H1 (cell line): ENCODE results near the gene C17orf50. TPM values are rescaled to one million over a fixed set of nuclear protein-coding genes. Genes with fewer than 3 reads are reported as not detected.

Source experiments
- CTCF ChIA-PET: fragments of 300-600 bp; sonication (Branson Sonifier 250); formaldehyde crosslinking; loops from one replicate; lab custom pipeline; 2021; ENCODE audit not compliant: partially characterized antibody; lab: Charles Lee
- POLR2A ChIA-PET: fragments of 300-600 bp; sonication (Branson Sonifier 250); formaldehyde crosslinking; loops from one replicate; lab custom pipeline; 2021; ENCODE audit warnings: inconsistent platforms; ENCODE audit not compliant: partially characterized antibody; lab: Charles Lee
- DNase-seq, 2 experiments: peaks; one replicate each; pipeline versions ENCODE4 v3.0.0 to v3.0.0-alpha.2; 2010 to 2022; ENCODE audit warnings: low spot score in 2 of 2, low read depth in 1 of 2, mixed read lengths in 1 of 2
- FAIRE-seq: peaks from 2 replicates; lab custom pipeline; 2011; peaks lifted over from hg19 to GRCh38; lab: Jason Lieb, UNC
- H2AFZ ChIP-seq: 2 replicates; pipeline ENCODE4 v1.8.1; 2012; ENCODE audit warnings: low read length, inconsistent platforms
- H2AK5ac ChIP-seq: 2 replicates; pipeline ENCODE4 v1.6.1; 2013; ENCODE audit warnings: low read depth, low read length
- H2BK120ac ChIP-seq: replicated peaks from 2 replicates; pipeline ENCODE3; 2013; ENCODE audit warnings: low read depth, low read length, inconsistent platforms
- H2BK12ac ChIP-seq: 2 replicates; pipeline ENCODE4 v1.6.1; 2013; ENCODE audit warnings: low read depth, low read length
- H2BK15ac ChIP-seq: 2 replicates; pipeline ENCODE4 v1.6.1; 2013; ENCODE audit warnings: low read length
- H2BK20ac ChIP-seq: 2 replicates; pipeline ENCODE4 v1.6.1; 2013; ENCODE audit warnings: low read length
- H2BK5ac ChIP-seq: 2 replicates; pipeline ENCODE4 v1.6.1; 2013; ENCODE audit warnings: low read depth, low read length
- H3K14ac ChIP-seq: 2 replicates; pipeline ENCODE4 v1.6.1; 2013; ENCODE audit warnings: inconsistent platforms; ENCODE audit not compliant: insufficient read length
- H3K18ac ChIP-seq: 2 replicates; pipeline ENCODE4 v1.6.1; 2013; ENCODE audit warnings: low read length; ENCODE audit errors: extremely low read depth
- H3K23ac ChIP-seq: 2 replicates; pipeline ENCODE4 v1.6.1; 2013; ENCODE audit warnings: inconsistent platforms; ENCODE audit not compliant: insufficient read length
- H3K23me2 ChIP-seq: 2 replicates; pipeline ENCODE4 v1.6.1; 2013; ENCODE audit warnings: low read depth, low read length
- H3K27ac ChIP-seq: 2 replicates; pipeline ENCODE4 v1.6.1; 2011; ENCODE audit warnings: low read depth, low read length, inconsistent platforms
- H3K27me3 ChIP-seq, 4 experiments: replicated peaks in 1 of 4; 1 replicate in 1 of 4; 2 replicates in 3 of 4; pipeline versions ENCODE4 v1.6.1 to v1.8.1; 2011 to 2013; ENCODE audit warnings: low read length in 3 of 4, mild to moderate bottlenecking in 3 of 4, inconsistent platforms in 2 of 4, mixed read lengths in 2 of 4, moderate library complexity in 1 of 4; ENCODE audit not compliant: control insufficient read depth in 3 of 4, insufficient read depth in 3 of 4; ENCODE audit errors: extremely low read depth in 1 of 4
- H3K36me3 ChIP-seq, 4 experiments: 2 replicates each; pipeline versions ENCODE4 v1.6.1 to v1.8.1; 2011 to 2013; ENCODE audit warnings: mild to moderate bottlenecking in 4 of 4, low read length in 3 of 4, moderate library complexity in 2 of 4, control low read depth in 1 of 4, inconsistent platforms in 1 of 4; ENCODE audit not compliant: insufficient read depth in 4 of 4, control insufficient read depth in 2 of 4
- H3K4ac ChIP-seq: replicated peaks from 2 replicates; pipeline ENCODE3; 2013; ENCODE audit warnings: low read length, low read depth, mixed read lengths, inconsistent platforms; ENCODE audit not compliant: insufficient read length
- H3K4me1 ChIP-seq, 4 experiments: replicated peaks in 1 of 4; 1 replicate in 1 of 4; 2 replicates in 3 of 4; pipeline versions ENCODE4 v1.6.1 to v1.8.1; 2011 to 2013; ENCODE audit warnings: low read length in 3 of 4, inconsistent platforms in 2 of 4, mixed read lengths in 1 of 4; ENCODE audit not compliant: insufficient read depth in 4 of 4, control insufficient read depth in 3 of 4
- H3K4me2 ChIP-seq, 2 experiments: 2 replicates each; pipeline versions ENCODE4 v1.6.1 to v1.8.1; 2011 to 2013; ENCODE audit warnings: low read depth in 2 of 2, low read length in 2 of 2, control low read depth in 1 of 2, inconsistent platforms in 1 of 2, mild to moderate bottlenecking in 1 of 2; ENCODE audit not compliant: insufficient read depth in 1 of 2
- H3K4me3 ChIP-seq, 4 experiments: fragments of 200-600, 300-600 bp in 1 of 4; sonication (generic), shearing (Covaris generic), sonication (Bioruptor Twin) in 1 of 4; 2 replicates each; pipeline versions ENCODE4 v1.5.1 to v1.8.1; 2011 to 2016; ENCODE audit warnings: low read length in 4 of 4, low read depth in 3 of 4, control low read depth in 2 of 4, inconsistent platforms in 2 of 4, mild to moderate bottlenecking in 2 of 4, mixed read lengths in 1 of 4, moderate library complexity in 1 of 4; ENCODE audit not compliant: insufficient read depth in 2 of 4; ENCODE audit errors: extremely low read depth in 1 of 4
- H3K56ac ChIP-seq: replicated peaks from 2 replicates; pipeline ENCODE3; 2013; ENCODE audit warnings: low read depth, mild to moderate bottlenecking, mixed read lengths, low read length, inconsistent platforms; ENCODE audit not compliant: insufficient read length
- H3K79me1 ChIP-seq: 2 replicates; pipeline ENCODE4 v1.6.1; 2013; ENCODE audit warnings: low read depth, low read length, control low read depth
- H3K79me2 ChIP-seq, 2 experiments: 2 replicates each; pipeline versions ENCODE4 v1.6.1 to v1.8.1; 2012 to 2013; ENCODE audit warnings: low read length in 2 of 2, mild to moderate bottlenecking in 2 of 2, inconsistent platforms in 1 of 2; ENCODE audit not compliant: insufficient read depth in 2 of 2, control insufficient read depth in 1 of 2
- H3K9ac ChIP-seq, 4 experiments: replicated peaks in 1 of 4; 1 replicate in 1 of 4; 2 replicates in 3 of 4; pipeline versions ENCODE4 v1.6.1 to v1.8.1; 2011 to 2013; ENCODE audit warnings: low read depth in 3 of 4, low read length in 3 of 4, control low read depth in 2 of 4, mild to moderate bottlenecking in 2 of 4, moderate library complexity in 2 of 4, inconsistent platforms in 1 of 4; ENCODE audit errors: extremely low read depth in 1 of 4
- H3K9me3 ChIP-seq, 2 experiments: 2 replicates each; pipeline versions ENCODE4 v1.6.1 to v1.8.1; 2012 to 2013; ENCODE audit warnings: mild to moderate bottlenecking in 2 of 2, moderate library complexity in 2 of 2, control low read depth in 1 of 2, inconsistent platforms in 1 of 2, low read depth in 1 of 2, low read length in 1 of 2, mixed read lengths in 1 of 2; ENCODE audit not compliant: insufficient read depth in 2 of 2
- H4K20me1 ChIP-seq, 2 experiments: replicated peaks in 1 of 2; 2 replicates each; pipeline versions ENCODE3 to v1.8.1; 2011 to 2013; ENCODE audit warnings: inconsistent platforms in 2 of 2, low read length in 2 of 2, mild to moderate bottlenecking in 1 of 2; ENCODE audit not compliant: insufficient read depth in 2 of 2, control insufficient read depth in 1 of 2
- H4K5ac ChIP-seq: 2 replicates; pipeline ENCODE4 v1.6.1; 2013; ENCODE audit warnings: low read length, low read depth, mixed read lengths, inconsistent platforms; ENCODE audit not compliant: insufficient read length
- H4K8ac ChIP-seq: 2 replicates; pipeline ENCODE4 v1.8.0; 2013; ENCODE audit warnings: mild to moderate bottlenecking, moderate library complexity, low read length, inconsistent platforms; ENCODE audit not compliant: insufficient read depth; ENCODE audit errors: extremely low read depth
- H4K91ac ChIP-seq: replicated peaks from 2 replicates; pipeline ENCODE3; 2013; ENCODE audit warnings: low read length, mixed read lengths, inconsistent platforms; ENCODE audit not compliant: insufficient read length
- EZH2 ChIP-seq: fragments of 200-600 bp; sonication (generic); IDR thresholded peaks from 2 replicates; pipeline ENCODE4 v1.7.1; 2012; ENCODE audit warnings: low read depth, mild to moderate bottlenecking, moderate library complexity, low read length, inconsistent platforms; ENCODE audit not compliant: severe bottlenecking
- KDM1A ChIP-seq: fragments of 200-600, 300-600 bp; sonication (generic); IDR thresholded peaks from 2 replicates; pipeline ENCODE4 v1.7.1; 2016; ENCODE audit warnings: mild to moderate bottlenecking, low read length, borderline replicate concordance
- MAFK ChIP-seq: IDR thresholded peaks from 2 replicates; pipeline ENCODE4 v1.6.1; 2012; ENCODE audit warnings: low read depth, mild to moderate bottlenecking, improper control_type of control experiment, low read length
- PHF8 ChIP-seq: fragments of 200-600 bp; sonication (generic); conservative IDR thresholded peaks from 2 replicates; pipeline ENCODE4 v1.7.1; 2012; ENCODE audit warnings: low read depth, mild to moderate bottlenecking, inconsistent platforms, low read length, moderate library complexity
- POLR2AphosphoS5 ChIP-seq: IDR thresholded peaks from 2 replicates; pipeline ENCODE4 v1.6.1; 2011; ENCODE audit warnings: low read depth, low read length
- POU5F1 ChIP-seq: IDR thresholded peaks from 2 replicates; pipeline ENCODE4 v1.6.1; 2011; ENCODE audit warnings: low read depth, mild to moderate bottlenecking, low read length, moderate library complexity
- SIRT6 ChIP-seq: IDR thresholded peaks from one replicate; pipeline ENCODE4 v1.7.1; 2012; ENCODE audit warnings: low read length, inconsistent platforms
- SIX5 ChIP-seq: IDR thresholded peaks from 2 replicates; pipeline ENCODE4 v1.6.1; 2011; ENCODE audit warnings: mild to moderate bottlenecking, low read depth, low read length
- SRF ChIP-seq: IDR thresholded peaks from 2 replicates; pipeline ENCODE4 v1.6.1; 2011; ENCODE audit warnings: mild to moderate bottlenecking, low read depth, low read length, moderate library complexity
- WGBS, 2 experiments: shearing (Covaris generic) in 1 of 2; methylation state at CpG; one replicate each; pipeline versions ENCODE4 v1.1.6 to v1.1.7; 2013 to 2015; ENCODE audit warnings: low lambda C conversion rate in 2 of 2, mixed read lengths in 2 of 2, inconsistent platforms in 1 of 2, low coverage in 1 of 2, missing lambda C conversion rate in 1 of 2; ENCODE audit not compliant: insufficient replicate concordance in 2 of 2, insufficient coverage in 1 of 2, insufficient read length in 1 of 2; ENCODE audit errors: extremely low coverage in 1 of 2, missing lambda C conversion rate in 1 of 2; 5-methylcytosine and 5-hydroxymethylcytosine counted together
- polyA plus RNA-seq, 7 experiments: library from polyadenylated mRNA; depleted of rRNA in 3 of 7; stranded (reverse) in 5 of 7; unstranded in 2 of 7; fragments of >200 nt in 5 of 7; fragments of 200-250 nt in 2 of 7; gene quantifications; 1 replicate in 5 of 7; 2 replicates in 1 of 7; 4 replicates in 1 of 7; pipeline versions ENCODE4 v1.2.1 to v1.2.3, GENCODE V29; 2011 to 2013; ENCODE audit warnings: missing spikeins in 2 of 7, mixed read lengths in 2 of 7
- total RNA-seq: library from RNA; stranded (reverse); fragmentation: NEBNext Ultra II Directional; extraction: Animal tissue kit (Norgen Biotek cat#: 25700); gene quantifications from 2 replicates; pipeline ENCODE4 v1.2.1, GENCODE V29; 2021

C17orf50 gene
- total and polyA plus RNA-seq, 2 of the 8 experiments (the other 6 are each of a cell fraction or from before 2014, with no cell fraction given): 0.12 TPM; not detected in 1

- 75% methylated on average over 8 of the region's 8 CpGs; no CpG with 5 or more reads in 1 of the 2 experiments for WGBS, 2 experiments
- Histone ChIP-seq H3K14ac (no peak overlapping the region), H3K4me2 (no peak overlapping the region; a peak in 1 of 4 replicates), H3K27ac (no peak overlapping the region), H3K23me2 (no peaks in the 10 kb centered on the region), H2BK5ac (0 out of 2 replicates have a peak overlapping the region, but pooled peaks have one; percentile 60), H4K20me1 (no peaks in the 10 kb centered on the region), H3K56ac (no peak overlapping the region), H3K4me1 (peaks cover 0 to 12% (median 7%) of the 10 kb centered on the region in 4 experiments; a peak in 5 of 7 replicates), H3K36me3 (no peaks in the 10 kb centered on the region), H3K4me3 (no peak overlapping the region), H3K23ac (no peak overlapping the region), H2BK12ac (peak overlapping the region; percentile 60; the same call in 1 of the 2 replicates), H3K79me2 (no peaks in the 10 kb centered on the region), H2AFZ (0 out of 2 replicates have a peak overlapping the region, but pooled peaks have one; percentile 21), H2BK15ac (0 out of 2 replicates have a peak overlapping the region, but pooled peaks have one; percentile 40), H4K91ac (peak overlapping the region; percentile 82), H2BK20ac (no peak overlapping the region), H3K9me3 (no peaks in the 10 kb centered on the region; a peak in 1 of 4 replicates), H2BK120ac (no peak overlapping the region), H3K79me1 (no peaks in the 10 kb centered on the region), H4K8ac (no peak overlapping the region; the same call in 1 of the 2 replicates), H4K5ac (no peak overlapping the region), H3K9ac (no peak overlapping the region), H3K4ac (no peak overlapping the region), H2AK5ac (no peak overlapping the region), H3K27me3 (peaks cover 0 to 3% (median 2%) of the 10 kb centered on the region in 4 experiments; a peak in 3 of 7 replicates), H3K18ac (peak overlapping the region; percentile 60)
- ChIA-PET CTCF (interaction anchor here (0.6 to 13.0 kb wide), 8 partner anchors 15 to 97 kb away, joined by 3 to 247 read pairs (median 68); partner anchors contain the start of genes GAS2L2, MMP28 and TAF15), POLR2A (interaction anchor here (0.8 to 3.4 kb wide), 4 partner anchors 8 to 43 kb away, joined by 3 to 62 read pairs (median 4); partner anchors contain the start of gene TAF15)
- FAIRE-seq (no peak), DNase-seq (no peak)
- no peak for TF ChIP-seq PHF8
- no peak for TF ChIP-seq SIX5
- TF ChIP-seq POLR2AphosphoS5: no peak
- TF ChIP-seq KDM1A: no peak
- no peak for TF ChIP-seq POU5F1
- TF ChIP-seq EZH2: no peak
- no peak for TF ChIP-seq SRF
- no peak for TF ChIP-seq MAFK
- TF ChIP-seq SIRT6: no peak
Measured at GRCh38 chr17:35765756-35766488, 5.2 kb downstream of the C17orf50 start.
